GM18870 (cell line): ENCODE data around the gene DUOX1.
"Not testable (repeated sequence)": the region's sequence is repeated elsewhere in the genome, so short reads cannot be mapped to it uniquely, and the experiment has no call there.

Experiments
- ATAC-seq: cut with Tn5 transposase; IDR thresholded peaks from one replicate; pipeline ENCODE4 v1.9.1; 2021; ENCODE audit warnings: moderate library complexity; ENCODE audit not compliant: unreplicated experiment

The DUOX1 gene

GRCh38 chr15:45129651-45130129 is at the start of gene DUOX1, which contains the start of gene DUOXA1:
Gene DUOX1, plus strand, starts transcription at chr15:45129994. Its CDS starts 1,973 bp downstream, at chr15:45131967.
Gene DUOXA1, minus strand, starts transcription at chr15:45129879. Its CDS starts 6,865 bp downstream, at chr15:45123014.
- no peak for ATAC-seq

GRCh38 chr15:45080593-45080992 is 49.2 kb upstream of the DUOX1 start:
- not testable (repeated sequence) for ATAC-seq

- not testable (repeated sequence) for ATAC-seq
These were observed 47.4 kb upstream of the DUOX1 start for GRCh38 chr15:45082412-45082811.

- ATAC-seq, result no peak
These were observed 46.6 kb upstream of the DUOX1 start for GRCh38 chr15:45083223-45083622.

GRCh38 chr15:45084163-45084562 is 45.6 kb upstream of the DUOX1 start:
- ATAC-seq, result no peak

- ATAC-seq, result no peak
These were observed 42.3 kb upstream of the DUOX1 start for GRCh38 chr15:45087513-45087912.

GRCh38 chr15:45088801-45089711 is 40.7 kb upstream of the DUOX1 start:
- ATAC-seq, result no peak

- no peak for ATAC-seq
These were observed 40.0 kb upstream of the DUOX1 start for GRCh38 chr15:45089712-45090373.

- ATAC-seq, result no peak
These were observed 38.6 kb upstream of the DUOX1 start for GRCh38 chr15:45091161-45091560.

GRCh38 chr15:45091576-45091975 is 38.2 kb upstream of the DUOX1 start:
- no peak for ATAC-seq

- ATAC-seq, result no peak
These were observed 36.8 kb upstream of the DUOX1 start for GRCh38 chr15:45093013-45093412.

- no peak for ATAC-seq
These were observed 36.0 kb upstream of the DUOX1 start for GRCh38 chr15:45093622-45094357.

GRCh38 chr15:45094358-45094730 is 35.5 kb upstream of the DUOX1 start:
- no peak for ATAC-seq

- ATAC-seq, result no peak
These were observed 34.1 kb upstream of the DUOX1 start for GRCh38 chr15:45095661-45096060.

GRCh38 chr15:45097466-45097865 is 32.3 kb upstream of the DUOX1 start:
- no peak for ATAC-seq

- no peak for ATAC-seq
These were observed 30.1 kb upstream of the DUOX1 start for GRCh38 chr15:45099549-45100165.

GRCh38 chr15:45100884-45101625 is 28.7 kb upstream of the DUOX1 start:
- ATAC-seq, result no peak

- ATAC-seq, result no peak
These were observed 28.0 kb upstream of the DUOX1 start for GRCh38 chr15:45101749-45102148.

- ATAC-seq, result no peak
These were observed 27.6 kb upstream of the DUOX1 start for GRCh38 chr15:45102226-45102625.

GRCh38 chr15:45104170-45104569 is 25.6 kb upstream of the DUOX1 start:
- ATAC-seq, result not testable (repeated sequence)
